ENCODE results near the gene CILP. TPM values are rescaled to one million over a fixed set of nuclear protein-coding genes. Genes with fewer than 3 reads are reported as not detected.

Gene CILP
- total RNA-seq (1.5 TPM), polyA plus RNA-seq (ENCODE audit: insufficient read depth, low read depth, low replicate concordance) (0.37 TPM)
- long read RNA-seq, donor 1, full-length matches to known transcripts = 1 of 1 reads
- long read RNA-seq, donor 1, partial matches to known transcripts = 0 of 1 reads
- long read RNA-seq, donor 1, other reads (novel, unspliced or antisense) = 0 of 1 reads
- long read RNA-seq, donor 2, full-length matches to known transcripts = 1 of 1 reads
- long read RNA-seq, donor 2, partial matches to known transcripts = 0 of 1 reads
- long read RNA-seq, donor 2, other reads (novel, unspliced or antisense) = 0 of 1 reads
- long read RNA-seq, donor 3, full-length matches to known transcripts = 2 of 2 reads
- long read RNA-seq, donor 3, partial matches to known transcripts = 0 of 2 reads
- long read RNA-seq, donor 3, other reads (novel, unspliced or antisense) = 0 of 2 reads
- long read RNA-seq, donor 4 = 0 reads
- long read RNA-seq, donor 5 = 0 reads
- long read RNA-seq, donor 6 = 0 reads
- long read RNA-seq, donor 7, full-length matches to known transcripts = 3 of 3 reads
- long read RNA-seq, donor 7, partial matches to known transcripts = 0 of 3 reads
- long read RNA-seq, donor 7, other reads (novel, unspliced or antisense) = 0 of 3 reads
- long read RNA-seq, donor 8 = 0 reads
- long read RNA-seq, donor 9 = 0 reads
- long read RNA-seq, donor 10, full-length matches to known transcripts = 1 of 1 reads
- long read RNA-seq, donor 10, partial matches to known transcripts = 0 of 1 reads
- long read RNA-seq, donor 10, other reads (novel, unspliced or antisense) = 0 of 1 reads

GRCh38 chr15:65210770-65211481 is at the start of gene CILP:
Gene CILP (minus strand): TSS chr15:65211473. CDS start chr15:65209755, 1,718 bp downstream.
- no peak for FAIRE-seq
- H3K27ac ChIP-seq (ENCODE audit: low read depth in 2 of 2, low read length in 2 of 2) = no peak within 1 kb of the TSS
- no peak for DNase-seq

DNA sequence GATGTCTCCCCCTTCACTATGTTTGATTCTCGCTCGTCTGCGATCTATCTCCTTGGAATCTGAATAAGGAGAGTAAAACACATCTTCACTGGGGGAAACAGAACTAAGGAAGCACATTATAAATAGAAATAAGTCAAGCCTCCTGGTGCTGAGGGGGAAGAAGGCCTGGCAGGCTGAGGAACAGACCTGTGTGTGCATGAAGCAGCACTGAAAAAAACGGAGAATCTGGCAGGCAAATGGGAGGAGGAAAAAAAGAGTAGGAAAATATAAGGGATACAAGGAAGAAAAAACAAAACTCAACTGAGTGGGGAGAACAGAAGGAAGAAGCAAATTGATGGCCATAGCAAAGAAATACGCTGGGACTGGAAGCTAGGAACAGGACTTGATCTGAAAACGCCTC is 49.7 kb upstream of the CILP start:
- TF ChIP-seq, protein P1, sequence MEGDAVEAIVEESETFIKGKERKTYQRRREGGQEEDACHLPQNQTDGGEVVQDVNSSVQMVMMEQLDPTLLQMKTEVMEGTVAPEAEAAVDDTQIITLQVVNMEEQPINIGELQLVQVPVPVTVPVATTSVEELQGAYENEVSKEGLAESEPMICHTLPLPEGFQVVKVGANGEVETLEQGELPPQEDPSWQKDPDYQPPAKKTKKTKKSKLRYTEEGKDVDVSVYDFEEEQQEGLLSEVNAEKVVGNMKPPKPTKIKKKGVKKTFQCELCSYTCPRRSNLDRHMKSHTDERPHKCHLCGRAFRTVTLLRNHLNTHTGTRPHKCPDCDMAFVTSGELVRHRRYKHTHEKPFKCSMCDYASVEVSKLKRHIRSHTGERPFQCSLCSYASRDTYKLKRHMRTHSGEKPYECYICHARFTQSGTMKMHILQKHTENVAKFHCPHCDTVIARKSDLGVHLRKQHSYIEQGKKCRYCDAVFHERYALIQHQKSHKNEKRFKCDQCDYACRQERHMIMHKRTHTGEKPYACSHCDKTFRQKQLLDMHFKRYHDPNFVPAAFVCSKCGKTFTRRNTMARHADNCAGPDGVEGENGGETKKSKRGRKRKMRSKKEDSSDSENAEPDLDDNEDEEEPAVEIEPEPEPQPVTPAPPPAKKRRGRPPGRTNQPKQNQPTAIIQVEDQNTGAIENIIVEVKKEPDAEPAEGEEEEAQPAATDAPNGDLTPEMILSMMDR (IDR thresholded peaks at IDR 0.05; ENCODE audit: borderline replicate concordance, extremely low read depth, insufficient read depth) = no peak
- FAIRE-seq = no peak
- no peak for DNase-seq
- H3K4me1 ChIP-seq (ENCODE audit: control insufficient read depth in 2 of 3, insufficient read depth in 2 of 3, low read depth in 1 of 3, low read length in 3 of 3) = peaks cover 0 to 6% (median 2%) of the 10 kb centered on the region in 3 donors
- H3K27ac ChIP-seq (ENCODE audit: low read depth in 2 of 2, low read length in 2 of 2) = no peak overlapping the region
- no peaks in the 10 kb centered on the region for H3K9me3 ChIP-seq (ENCODE audit: control insufficient read depth in 2 of 3, insufficient read depth in 1 of 3, low read length in 3 of 3)
- peaks cover 0 to 24% (median 22%) of the 10 kb centered on the region in 3 donors for H3K36me3 ChIP-seq (ENCODE audit: control insufficient read depth in 2 of 3, insufficient read depth in 3 of 3, low read length in 3 of 3)
- intact Hi-C loops (cut with DNase I) = no loop called here
- H3K9ac ChIP-seq (ENCODE audit: low read length in 3 of 3) = no peak overlapping the region
- H3K4me3 ChIP-seq (ENCODE audit: low read length in 3 of 3) = no peak overlapping the region
- H3K27me3 ChIP-seq (ENCODE audit: control insufficient read depth, insufficient read depth, low read length) = no peaks in the 10 kb centered on the region

More at GRCh38 chr15:65210770-65211481, at the start of gene CILP:
- H3K9me3 ChIP-seq (ENCODE audit: control insufficient read depth in 2 of 3, insufficient read depth in 1 of 3, low read length in 3 of 3) = no peaks in the 10 kb centered on the region
- no peaks in the 10 kb centered on the region for H3K27me3 ChIP-seq (ENCODE audit: control insufficient read depth, insufficient read depth, low read length)
- no peaks in the 10 kb centered on the region for H3K36me3 ChIP-seq (ENCODE audit: control insufficient read depth in 2 of 3, insufficient read depth in 3 of 3, low read length in 3 of 3)
- intact Hi-C loops (cut with DNase I) = no loop called here
- no peak within 1 kb of the TSS for H3K9ac ChIP-seq (ENCODE audit: low read length in 3 of 3)
- peaks cover 0 to 8% (median 4%) of the 10 kb centered on the region in 3 donors for H3K4me1 ChIP-seq (ENCODE audit: control insufficient read depth in 2 of 3, insufficient read depth in 2 of 3, low read depth in 1 of 3, low read length in 3 of 3)
- H3K4me3 ChIP-seq (ENCODE audit: low read length in 3 of 3) = no peak within 1 kb of the TSS
- TF ChIP-seq, protein P1 (IDR thresholded peaks at IDR 0.05; ENCODE audit: borderline replicate concordance, extremely low read depth, insufficient read depth) = no peak

GRCh38 chr15:65259367-65259797 is 48.1 kb upstream of the CILP start:
- TF ChIP-seq, protein P1 (IDR thresholded peaks at IDR 0.05; ENCODE audit: borderline replicate concordance, extremely low read depth, insufficient read depth) = no peak
- intact Hi-C loops (cut with DNase I) = no loop called here
- FAIRE-seq (no peak), DNase-seq (no peak)
- peaks cover 0 to 6% (median 2%) of the 10 kb centered on the region in 3 donors for H3K4me1 ChIP-seq (ENCODE audit: control insufficient read depth in 2 of 3, insufficient read depth in 2 of 3, low read depth in 1 of 3, low read length in 3 of 3)
- H3K4me3 ChIP-seq (ENCODE audit: low read length in 3 of 3) = no peak overlapping the region
- no peaks in the 10 kb centered on the region for H3K27me3 ChIP-seq (ENCODE audit: control insufficient read depth, insufficient read depth, low read length)
- H3K36me3 ChIP-seq (ENCODE audit: control insufficient read depth in 2 of 3, insufficient read depth in 3 of 3, low read length in 3 of 3) = peaks cover 0 to 24% (median 19%) of the 10 kb centered on the region in 3 donors
- no peaks in the 10 kb centered on the region for H3K9me3 ChIP-seq (ENCODE audit: control insufficient read depth in 2 of 3, insufficient read depth in 1 of 3, low read length in 3 of 3)
- no peak overlapping the region for H3K27ac ChIP-seq (ENCODE audit: low read depth in 2 of 2, low read length in 2 of 2)
- no peak overlapping the region for H3K9ac ChIP-seq (ENCODE audit: low read length in 3 of 3)

Measured in kidney (tissue), 22 donors.